Pancreas (tissue), 10 donors: ENCODE results near the gene NFKBIL1. TPM values are rescaled to one million over a fixed set of nuclear protein-coding genes. Genes with fewer than 3 reads are reported as not detected.

Experiments used
- ATAC-seq, 4 donors: fragments of 200-7000 bp; cut with Tn5 transposase; one replicate each; pipeline versions ENCODE4 v1.8.0 to v1.9.1; 2020; ENCODE audit warnings: mild to moderate bottlenecking in 4 of 4, moderate library complexity in 4 of 4
- DNase-seq, 6 donors: peaks; one replicate each; pipeline ENCODE4 v3.0.0-alpha.2; 2020
- FAIRE-seq: peaks from 2 replicates; lab custom pipeline; 2012; peaks lifted over from hg19 to GRCh38; lab: Jason Lieb, UNC
- H3K27ac ChIP-seq, 4 donors: fragments of 200-600 bp; sonication (generic); 1 replicate in 3 of 4; 2 replicates in 1 of 4; pipeline versions ENCODE4 v1.5.0 to v1.8.0; 2020
- H3K27me3 ChIP-seq, 4 donors: fragments of 200-600 bp; one replicate each; pipeline ENCODE4 v1.8.0; 2021
- H3K36me3 ChIP-seq, 3 donors: fragments of 200-600 bp; sonication (generic) in 1 of 3; one replicate each; pipeline versions ENCODE4 v1.5.0 to v1.8.0; 2020 to 2021
- H3K4me1 ChIP-seq, 3 donors: fragments of 200-600 bp; one replicate each; pipeline ENCODE4 v1.8.0; 2021
- H3K4me3 ChIP-seq, 4 donors: fragments of 200-600 bp; sonication (generic) in 2 of 4; one replicate each; pipeline versions ENCODE4 v1.5.0 to v1.8.0; 2020 to 2021
- H3K9me3 ChIP-seq, 4 donors: fragments of 200-600 bp; one replicate each; pipeline ENCODE4 v1.8.0; 2021
- CTCF ChIP-seq, 4 donors: fragments of 200-600 bp; sonication (generic) in 3 of 4; IDR thresholded peaks; one replicate each; pipeline versions ENCODE4 v1.5.0 to v1.8.0; 2021; ENCODE audit warnings: antibody characterized with exemption in 4 of 4
- WGBS, 2 donors: extraction: QIAGEN DNeasy Blood & Tissue Kit; methylation state at CpG; one replicate each; pipeline ENCODE4 v1.1.7; 2013; 5-methylcytosine and 5-hydroxymethylcytosine counted together
- intact Hi-C, 3 donors: fragments of 100-400 bp; cut with DNase I; formaldehyde crosslinking; loops; one replicate each; pipeline versions ENCODE4 v1.11.1 to v1.14.2; 2022
- polyA plus RNA-seq, 2 donors: library from polyadenylated mRNA; stranded (reverse); fragments of 200-250 nt; gene quantifications; one replicate each; pipeline ENCODE4 v1.2.3, GENCODE V29; 2013
- total RNA-seq, 6 donors: library from RNA; stranded (reverse); fragmentation: NEBNext Ultra II Directional in 4 of 6; extraction: Animal tissue kit (Norgen Biotek cat#: 25700) in 4 of 6; gene quantifications; one replicate each; pipeline versions ENCODE4 v1.2.1 to v1.2.4, GENCODE V29; 2021 to 2023
- donor health status: healthy with polysubstance abuse.
- donor health status: DM: no; HTN: no; CAD: no; lungs with moderate emphysema.
- donor health status: DM: no; HTN: no; CAD: no.
- donor health status: control.
- donor health status: control.
- donor health status: Bipolar disorder and iron deficiency.
- donor health status: DM: yes; HTN: yes; CAD: no.
- donor health status: DM: no; HTN: no; CAD: no.
- donor health status: DM: no; HTN: no; CAD: no.
- donor health status: DM: yes; HTN: yes; CAD: no.

NFKBIL1 gene
- total and polyA plus RNA-seq, 8 donors = 12.1 to 46.0 (median 21.5) TPM

GRCh38 chr6:31579546-31580437 lies 32.4 kb downstream of the NFKBIL1 start:
- WGBS, 2 donors = 90 to 95% methylated on average over 8 of the region's 8 CpGs
- no peaks in the 10 kb centered on the region for H3K27me3 ChIP-seq
- FAIRE-seq = no peak
- H3K4me3 ChIP-seq = peak overlapping the region in 1 of 4 donors; percentile 72
- TF ChIP-seq CTCF (IDR thresholded peaks at IDR 0.05) = no peak
- H3K27ac ChIP-seq = no peak overlapping the region
- no peaks in the 10 kb centered on the region for H3K36me3 ChIP-seq
- peaks cover 0 to 14% (median 12%) of the 10 kb centered on the region in 3 donors for H3K4me1 ChIP-seq
- no peak for ATAC-seq
- H3K9me3 ChIP-seq = no peaks in the 10 kb centered on the region
- DNase-seq = no peak
- intact Hi-C loops = no loop called here

- Histone ChIP-seq H3K4me3 (peak overlapping the region; percentile 41 to 80 (median 74)), H3K27me3 (no peaks in the 10 kb centered on the region), H3K4me1 (peaks cover 0 to 14% (median 12%) of the 10 kb centered on the region in 3 donors), H3K36me3 (no peaks in the 10 kb centered on the region), H3K27ac (peak overlapping the region in 1 of 4 donors; percentile 69), H3K9me3 (no peaks in the 10 kb centered on the region)
- FAIRE-seq (no peak), ATAC-seq (no peak), DNase-seq (no peak)
- TF ChIP-seq CTCF (IDR thresholded peaks at IDR 0.05) = no peak
- intact Hi-C loops = no loop called here
- WGBS, 2 donors = 32 to 37% methylated on average over 11 of the region's 11 CpGs
These were observed 33.0 kb downstream of the NFKBIL1 start for GRCh38 chr6:31580438-31580740.

- Histone ChIP-seq H3K4me3 (peak overlapping the region; percentile 41 to 80 (median 74)), H3K36me3 (no peaks in the 10 kb centered on the region), H3K27me3 (no peaks in the 10 kb centered on the region), H3K4me1 (peaks cover 0 to 14% (median 12%) of the 10 kb centered on the region in 3 donors), H3K9me3 (no peaks in the 10 kb centered on the region), H3K27ac (peak overlapping the region in 2 of 4 donors; percentile 49 to 69)
- ATAC-seq = peak; percentile 95 to 98 (median 96)
- no peak for FAIRE-seq
- intact Hi-C loops = no loop called here
- DNase-seq = peak; percentile 81 to 97 (median 87)
- peak; percentile 94 to 99 (median 98) for TF ChIP-seq CTCF (IDR thresholded peaks at IDR 0.05)
- 0% methylated on average over 59 to 62 of the region's 62 CpGs for WGBS, 2 donors
These were observed 33.5 kb downstream of the NFKBIL1 start for GRCh38 chr6:31580807-31581433.

- no peaks in the 10 kb centered on the region for H3K9me3 ChIP-seq
- peak overlapping the region; percentile 41 to 80 (median 74) for H3K4me3 ChIP-seq
- H3K27ac ChIP-seq = peak overlapping the region in 2 of 4 donors; percentile 49 to 69
- ATAC-seq (peak; percentile 6 to 46 (median 31)), DNase-seq (peak in 1 of 6 donors; percentile 64), FAIRE-seq (no peak)
- H3K4me1 ChIP-seq = peaks cover 0 to 14% (median 12%) of the 10 kb centered on the region in 3 donors
- TF ChIP-seq CTCF (IDR thresholded peaks at IDR 0.05) = no peak
- no peaks in the 10 kb centered on the region for H3K36me3 ChIP-seq
- intact Hi-C loops = no loop called here
- whole genome bisulfite sequencing, 2 donors = 23 to 27% methylated on average over 21 of the region's 21 CpGs
- H3K27me3 ChIP-seq = no peaks in the 10 kb centered on the region
These were observed 34.2 kb downstream of the NFKBIL1 start for GRCh38 chr6:31581434-31582229.
